Tibial nerve (tissue), 4 donors: ENCODE data around the gene RGS7. TPM values are rescaled to one million over a fixed set of nuclear protein-coding genes. Genes with fewer than 3 reads are reported as not detected.

Experiments
- DNase-seq, 2 donors: peaks; one replicate each; pipeline ENCODE4 v3.0.0-alpha.2; 2019; ENCODE audit warnings: low spot score in 2 of 2
- H3K27ac ChIP-seq, 4 donors: fragments of 200-600 bp; sonication (generic) in 3 of 4; one replicate each; pipeline ENCODE4 v1.5.1; 2017 to 2019; ENCODE audit warnings: mild to moderate bottlenecking in 1 of 4
- H3K27me3 ChIP-seq, 2 donors: fragments of 200-600 bp; sonication (generic) in 1 of 2; one replicate each; pipeline versions ENCODE4 v1.5.1 to v1.6.0; 2017 to 2019
- H3K36me3 ChIP-seq, 3 donors: fragments of 200-600 bp; sonication (generic); one replicate each; pipeline ENCODE4 v1.5.1; 2018 to 2019
- H3K4me1 ChIP-seq, 4 donors: fragments of 200-600 bp; sonication (generic) in 3 of 4; one replicate each; pipeline ENCODE4 v1.5.1; 2017 to 2019
- H3K4me3 ChIP-seq, 4 donors: fragments of 200-600 bp; sonication (generic) in 3 of 4; one replicate each; pipeline ENCODE4 v1.5.1; 2017 to 2019; ENCODE audit warnings: mild to moderate bottlenecking in 1 of 4, moderate library complexity in 1 of 4
- H3K9me3 ChIP-seq, 4 donors: fragments of 200-600 bp; sonication (generic) in 3 of 4; one replicate each; pipeline ENCODE4 v1.5.1; 2017 to 2019
- CTCF ChIP-seq, 5 experiments: fragments of 200-600 bp in 3 of 5; fragments of 450-650 bp in 2 of 5; sonication (generic) in 3 of 5; IDR thresholded peaks; one replicate each; pipeline ENCODE4 v1.5.1; 2016 to 2019; ENCODE audit warnings: antibody characterized with exemption in 5 of 5, mild to moderate bottlenecking in 3 of 5, moderate library complexity in 2 of 5
- EP300 ChIP-seq, 2 donors: sonication (generic); formaldehyde crosslinking; IDR thresholded peaks; one replicate each; pipeline ENCODE4 v1.6.1; 2017; ENCODE audit warnings: antibody characterized with exemption in 2 of 2, mild to moderate bottlenecking in 1 of 2
- POLR2A ChIP-seq, 2 donors: fragments of 450-650 bp; IDR thresholded peaks; one replicate each; pipeline ENCODE4 v1.6.1; 2017; ENCODE audit warnings: antibody characterized with exemption in 2 of 2, mild to moderate bottlenecking in 2 of 2, moderate library complexity in 2 of 2
- WGBS, 2 donors: methylation state at CpG; one replicate each; pipeline ENCODE4 v1.1.5; 2018; 5-methylcytosine and 5-hydroxymethylcytosine counted together
- total RNA-seq, 4 donors: library from RNA; depleted of rRNA; stranded (reverse); fragments of >200 nt; gene quantifications; one replicate each; pipeline ENCODE4 v1.1.0, GENCODE V29; 2016

Gene RGS7
- total RNA-seq, 4 donors from 2014 or later: 0.39 to 1.5 (median 1.0) TPM; not detected in 1

DNA sequence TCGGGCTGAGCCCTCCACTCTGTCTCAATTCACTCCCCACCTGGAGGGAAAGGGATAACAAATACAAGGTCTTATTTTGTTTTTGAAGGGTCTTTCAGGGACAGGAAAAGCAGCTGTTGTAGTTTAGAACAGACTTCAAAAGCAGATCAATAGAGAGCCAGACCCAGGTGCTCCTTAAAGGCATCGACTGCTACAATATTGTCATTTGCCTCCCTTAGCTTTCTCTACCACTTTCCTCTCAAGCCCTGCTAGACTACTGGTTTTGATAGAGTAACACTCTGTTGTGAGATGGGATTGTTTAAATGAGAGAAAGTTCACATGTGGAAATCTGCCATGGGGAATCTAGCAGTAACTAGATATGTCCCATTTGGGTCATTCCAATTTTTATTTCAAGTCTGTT, 24.0 kb downstream of the RGS7 start:
- DNase-seq: no peak
- TF ChIP-seq CTCF (IDR thresholded peaks at IDR 0.05) (no peak), EP300 (IDR thresholded peaks at IDR 0.05) (no peak), POLR2A (IDR thresholded peaks at IDR 0.05) (no peak)
- Histone ChIP-seq H3K4me3 (no peak overlapping the region), H3K4me1 (no peaks in the 10 kb centered on the region), H3K27me3 (no peaks in the 10 kb centered on the region), H3K9me3 (no peaks in the 10 kb centered on the region), H3K36me3 (no peaks in the 10 kb centered on the region), H3K27ac (no peak overlapping the region)
- 58 to 64% methylated on average over 2 of the region's 2 CpGs for WGBS, 2 donors

- 50 to 58% methylated on average over 4 of the region's 4 CpGs for WGBS, 2 donors
- DNase-seq: no peak
- TF ChIP-seq POLR2A (IDR thresholded peaks at IDR 0.05) (no peak), EP300 (IDR thresholded peaks at IDR 0.05) (no peak), CTCF (IDR thresholded peaks at IDR 0.05) (no peak)
- Histone ChIP-seq H3K36me3 (no peaks in the 10 kb centered on the region), H3K9me3 (no peaks in the 10 kb centered on the region), H3K4me3 (no peak overlapping the region), H3K27me3 (no peaks in the 10 kb centered on the region), H3K27ac (no peak overlapping the region), H3K4me1 (no peaks in the 10 kb centered on the region)
Measured at GRCh38 chr1:241332037-241332409, 25.0 kb downstream of the RGS7 start.

GRCh38 chr1:241331328-241332036, 25.5 kb downstream of the RGS7 start:
- no peak overlapping the region for H3K4me3 ChIP-seq
- H3K4me1 ChIP-seq: no peaks in the 10 kb centered on the region
- 72 to 75% methylated on average over 3 of the region's 3 CpGs for WGBS, 2 donors
- H3K9me3 ChIP-seq: no peaks in the 10 kb centered on the region
- no peaks in the 10 kb centered on the region for H3K27me3 ChIP-seq
- H3K36me3 ChIP-seq: no peaks in the 10 kb centered on the region
- TF ChIP-seq POLR2A (IDR thresholded peaks at IDR 0.05) (no peak), CTCF (IDR thresholded peaks at IDR 0.05) (no peak), EP300 (IDR thresholded peaks at IDR 0.05) (no peak)
- H3K27ac ChIP-seq: no peak overlapping the region
- DNase-seq: no peak

- Histone ChIP-seq H3K9me3 (no peaks in the 10 kb centered on the region), H3K36me3 (no peaks in the 10 kb centered on the region), H3K27me3 (no peaks in the 10 kb centered on the region), H3K27ac (no peak overlapping the region), H3K4me1 (no peaks in the 10 kb centered on the region), H3K4me3 (no peak overlapping the region)
- 55 to 74% methylated on average over 1 of the region's 1 CpG for WGBS, 2 donors
- no peak for DNase-seq
- no peak for TF ChIP-seq POLR2A (IDR thresholded peaks at IDR 0.05)
- no peak for TF ChIP-seq CTCF (IDR thresholded peaks at IDR 0.05)
- no peak for TF ChIP-seq EP300 (IDR thresholded peaks at IDR 0.05)
Measured at GRCh38 chr1:241330619-241331327, 26.2 kb downstream of the RGS7 start.

DNA sequence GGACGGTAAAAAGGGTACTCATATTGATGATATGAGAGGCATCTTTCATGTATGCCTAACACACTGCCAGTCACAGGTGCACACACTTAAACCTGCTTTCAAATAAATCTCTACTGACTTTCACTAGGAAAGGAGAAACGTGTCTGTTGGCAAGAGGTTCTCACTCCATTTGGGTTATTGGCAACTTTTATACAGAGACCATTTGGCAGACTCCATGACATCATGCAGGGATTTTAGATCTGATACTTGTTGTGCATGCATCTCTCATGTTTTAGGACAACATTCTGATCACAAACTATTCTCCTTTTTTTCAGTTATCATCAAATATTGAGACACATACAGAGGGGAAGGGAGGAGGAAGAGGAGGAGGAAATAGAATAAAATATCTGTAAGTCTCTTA, 31.5 kb downstream of the RGS7 start:
- H3K27ac ChIP-seq: no peak overlapping the region
- H3K27me3 ChIP-seq: no peaks in the 10 kb centered on the region
- 77 to 78% methylated on average over 2 of the region's 2 CpGs for WGBS, 2 donors
- no peaks in the 10 kb centered on the region for H3K36me3 ChIP-seq
- TF ChIP-seq CTCF (IDR thresholded peaks at IDR 0.05) (no peak), POLR2A (IDR thresholded peaks at IDR 0.05) (no peak), EP300 (IDR thresholded peaks at IDR 0.05) (no peak)
- no peak for DNase-seq
- no peaks in the 10 kb centered on the region for H3K4me1 ChIP-seq
- no peak overlapping the region for H3K4me3 ChIP-seq
- H3K9me3 ChIP-seq: no peaks in the 10 kb centered on the region
